WTC11 (cell line): Measurements from ENCODE around the gene XBP1. TPM values are rescaled to one million over a fixed set of nuclear protein-coding genes. Genes with fewer than 3 reads are reported as not detected.

Source experiments
- ATAC-seq: fragments of 200-7000 bp; cut with Tn5 transposase; 2 replicates; pipeline ENCODE4 v1.10.0; 2021; ENCODE audit warnings: mild to moderate bottlenecking, moderate library complexity
- CTCF ChIA-PET: fragments of 300-600 bp; sonication (Branson Sonifier 250); formaldehyde crosslinking; loops from one replicate; lab custom pipeline; 2021; ENCODE audit warnings: antibody characterized with exemption; lab: Charles Lee
- POLR2A ChIA-PET: fragments of 350-600 bp; sonication (Branson Sonifier 250); formaldehyde crosslinking; loops from one replicate; lab custom pipeline; 2021; ENCODE audit warnings: antibody characterized with exemption; lab: Charles Lee
- DNase-seq: peaks from one replicate; pipeline ENCODE4 v3.0.0; 2021; ENCODE audit warnings: low spot score
- H3K27ac Mint-ChIP-seq: 2 replicates; pipeline ENCODE4 v1.8.0; 2021; ENCODE audit warnings: mixed read lengths
- H3K27me3 Mint-ChIP-seq: 2 replicates; pipeline ENCODE4 v1.8.0; 2021; ENCODE audit warnings: low read depth, mild to moderate bottlenecking, moderate library complexity, mixed read lengths
- H3K36me3 Mint-ChIP-seq: 2 replicates; pipeline ENCODE4 v1.8.0; 2021; ENCODE audit warnings: mixed read lengths
- H3K4me1 Mint-ChIP-seq: 2 replicates; pipeline ENCODE4 v1.8.0; 2022; ENCODE audit warnings: mixed read lengths
- H3K4me3 Mint-ChIP-seq: 2 replicates; pipeline ENCODE4 v1.8.0; 2021; ENCODE audit warnings: mild to moderate bottlenecking, moderate library complexity, mixed read lengths
- H3K9me3 Mint-ChIP-seq: 2 replicates; pipeline ENCODE4 v1.8.0; 2021; ENCODE audit warnings: mixed read lengths
- CREB1 ChIP-seq: sonication (generic); formaldehyde crosslinking; IDR thresholded peaks from 2 replicates; pipeline ENCODE4 v1.8.0; 2023; ENCODE audit warnings: mild to moderate bottlenecking, missing genetic modification reagents
- CTCF ChIP-seq: fragments of 200-600 bp; IDR thresholded peaks from 2 replicates; pipeline ENCODE4 v1.8.0; 2022; ENCODE audit warnings: antibody characterized with exemption
- E2F5 ChIP-seq: sonication (generic); formaldehyde crosslinking; IDR thresholded peaks from 2 replicates; pipeline ENCODE4 v1.8.1; 2022; ENCODE audit warnings: mild to moderate bottlenecking, moderate library complexity, missing genetic modification reagents
- ETV6 ChIP-seq: sonication (generic); formaldehyde crosslinking; IDR thresholded peaks from 2 replicates; pipeline ENCODE4 v1.8.1; 2022; ENCODE audit warnings: mild to moderate bottlenecking, missing genetic modification reagents
- FOXK1 ChIP-seq: sonication (generic); formaldehyde crosslinking; IDR thresholded peaks from 2 replicates; pipeline ENCODE4 v1.8.0; 2022; ENCODE audit warnings: mild to moderate bottlenecking, moderate library complexity, missing genetic modification reagents
- HMGA2 ChIP-seq: fragments of 250-450 bp; sonication (Bioruptor Pico); IDR thresholded peaks from 2 replicates; pipeline ENCODE4 v1.4.0; 2021; ENCODE audit warnings: mild to moderate bottlenecking, moderate library complexity
- MAX ChIP-seq: sonication (generic); formaldehyde crosslinking; IDR thresholded peaks from 2 replicates; pipeline ENCODE4 v1.8.0; 2022; ENCODE audit warnings: mild to moderate bottlenecking, missing genetic modification reagents
- NR3C1 ChIP-seq: sonication (generic); formaldehyde crosslinking; conservative IDR thresholded peaks from 2 replicates; pipeline ENCODE4 v1.8.1; 2023; ENCODE audit warnings: low read depth, mild to moderate bottlenecking, missing genetic modification reagents
- RELA ChIP-seq: sonication (generic); formaldehyde crosslinking; IDR thresholded peaks from 2 replicates; pipeline ENCODE4 v1.8.1; 2022; ENCODE audit warnings: missing genetic modification reagents, mild to moderate bottlenecking, borderline replicate concordance
- RORB ChIP-seq: fragments of 250-450 bp; sonication (Bioruptor Pico); IDR thresholded peaks from 2 replicates; pipeline ENCODE4 v1.9.0; 2021; ENCODE audit warnings: mild to moderate bottlenecking
- TEAD4 ChIP-seq: sonication (generic); formaldehyde crosslinking; IDR thresholded peaks from 2 replicates; pipeline ENCODE4 v1.8.0; 2022; ENCODE audit warnings: mild to moderate bottlenecking, missing genetic modification reagents
- USF1 ChIP-seq: sonication (generic); formaldehyde crosslinking; IDR thresholded peaks from 2 replicates; pipeline ENCODE4 v1.8.0; 2022; ENCODE audit warnings: mild to moderate bottlenecking, missing genetic modification reagents
- ZMAT4 ChIP-seq: fragments of 250-450 bp; sonication (Bioruptor Pico); IDR thresholded peaks from 2 replicates; pipeline ENCODE4 v1.9.0; 2021; ENCODE audit warnings: mild to moderate bottlenecking
- ZNF219 ChIP-seq: sonication (generic); formaldehyde crosslinking; IDR thresholded peaks from 2 replicates; pipeline ENCODE4 v1.8.0; 2023; ENCODE audit warnings: missing genetic modification reagents, mild to moderate bottlenecking, borderline replicate concordance
- ZNF263 ChIP-seq: sonication (generic); formaldehyde crosslinking; IDR thresholded peaks from 2 replicates; pipeline ENCODE4 v1.8.1; 2022; ENCODE audit warnings: low read depth, mild to moderate bottlenecking, moderate library complexity, missing genetic modification reagents
- ZNF317 ChIP-seq: sonication (generic); formaldehyde crosslinking; IDR thresholded peaks from 2 replicates; pipeline ENCODE4 v1.8.1; 2023; ENCODE audit warnings: low read depth, mild to moderate bottlenecking, moderate library complexity, missing genetic modification reagents, borderline replicate concordance
- ZNF423 ChIP-seq: fragments of 250-450 bp; sonication (Bioruptor Pico); IDR thresholded peaks from 2 replicates; pipeline ENCODE4 v2.1.2; 2022; ENCODE audit warnings: mild to moderate bottlenecking, moderate library complexity
- total RNA-seq: library from RNA; stranded (reverse); gene quantifications from 3 replicates; pipeline ENCODE4 v1.2.3, GENCODE V29; 2021
- TF ChIP-seq, protein P1 (sequence below): fragments of 250-450 bp; sonication (Bioruptor Pico); IDR thresholded peaks from 2 replicates; pipeline ENCODE4 v1.9.0; 2021; ENCODE audit warnings: moderate library complexity, mild to moderate bottlenecking, inconsistent platforms, borderline replicate concordance
- TF ChIP-seq, protein P2 (sequence below): fragments of 250-450 bp; sonication (Bioruptor Pico); IDR thresholded peaks from 2 replicates; pipeline ENCODE4 v1.9.0; 2021; ENCODE audit warnings: mild to moderate bottlenecking, borderline replicate concordance
- TF ChIP-seq, protein P3 (sequence below): fragments of 250-450 bp; sonication (Bioruptor Pico); IDR thresholded peaks from 2 replicates; pipeline ENCODE4 v2.1.2; 2022; ENCODE audit warnings: mild to moderate bottlenecking, moderate library complexity
- TF ChIP-seq, protein P4 (sequence below): sonication (generic); formaldehyde crosslinking; IDR thresholded peaks from 2 replicates; pipeline ENCODE4 v1.8.1; 2023; ENCODE audit warnings: mild to moderate bottlenecking, missing genetic modification reagents, borderline replicate concordance

The XBP1 gene
- total RNA-seq, 1 experiment from 2014 or later = 127 TPM

GRCh38 chr22:28821452-28821851 lies 21.1 kb upstream of the XBP1 start (continued):
- TF ChIP-seq, protein P1, sequence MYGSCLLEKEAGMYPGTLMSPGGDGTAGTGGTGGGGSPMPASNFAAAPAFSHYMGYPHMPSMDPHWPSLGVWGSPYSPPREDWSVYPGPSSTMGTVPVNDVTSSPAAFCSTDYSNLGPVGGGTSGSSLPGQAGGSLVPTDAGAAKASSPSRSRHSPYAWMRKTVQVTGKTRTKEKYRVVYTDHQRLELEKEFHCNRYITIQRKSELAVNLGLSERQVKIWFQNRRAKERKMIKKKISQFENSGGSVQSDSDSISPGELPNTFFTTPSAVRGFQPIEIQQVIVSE (CRISPR knock-in tag) = no peak
- no peak for TF ChIP-seq ETV6 (CRISPR knock-in tag)
- TF ChIP-seq CTCF = no peak

GRCh38 chr22:28820885-28821284 lies 20.5 kb upstream of the XBP1 start:
- CTCF ChIA-PET = no interaction called here
- Mint-ChIP-seq H3K36me3 (0 out of 2 replicates have a peak, but pooled peaks cover 2% of the 10 kb centered on the region), H3K4me3 (no peak overlapping the region), H3K27ac (no peak overlapping the region), H3K9me3 (no peaks in the 10 kb centered on the region), H3K27me3 (no peaks in the 10 kb centered on the region), H3K4me1 (peaks cover 23% of the 10 kb centered on the region)
- no peak for ATAC-seq
- POLR2A ChIA-PET = interaction anchor here (0.6 kb wide), 1 partner anchor 62 kb away, joined by 4 read pairs; no protein-coding TSS in a partner anchor
- no peak for DNase-seq
- TF ChIP-seq, protein P2, sequence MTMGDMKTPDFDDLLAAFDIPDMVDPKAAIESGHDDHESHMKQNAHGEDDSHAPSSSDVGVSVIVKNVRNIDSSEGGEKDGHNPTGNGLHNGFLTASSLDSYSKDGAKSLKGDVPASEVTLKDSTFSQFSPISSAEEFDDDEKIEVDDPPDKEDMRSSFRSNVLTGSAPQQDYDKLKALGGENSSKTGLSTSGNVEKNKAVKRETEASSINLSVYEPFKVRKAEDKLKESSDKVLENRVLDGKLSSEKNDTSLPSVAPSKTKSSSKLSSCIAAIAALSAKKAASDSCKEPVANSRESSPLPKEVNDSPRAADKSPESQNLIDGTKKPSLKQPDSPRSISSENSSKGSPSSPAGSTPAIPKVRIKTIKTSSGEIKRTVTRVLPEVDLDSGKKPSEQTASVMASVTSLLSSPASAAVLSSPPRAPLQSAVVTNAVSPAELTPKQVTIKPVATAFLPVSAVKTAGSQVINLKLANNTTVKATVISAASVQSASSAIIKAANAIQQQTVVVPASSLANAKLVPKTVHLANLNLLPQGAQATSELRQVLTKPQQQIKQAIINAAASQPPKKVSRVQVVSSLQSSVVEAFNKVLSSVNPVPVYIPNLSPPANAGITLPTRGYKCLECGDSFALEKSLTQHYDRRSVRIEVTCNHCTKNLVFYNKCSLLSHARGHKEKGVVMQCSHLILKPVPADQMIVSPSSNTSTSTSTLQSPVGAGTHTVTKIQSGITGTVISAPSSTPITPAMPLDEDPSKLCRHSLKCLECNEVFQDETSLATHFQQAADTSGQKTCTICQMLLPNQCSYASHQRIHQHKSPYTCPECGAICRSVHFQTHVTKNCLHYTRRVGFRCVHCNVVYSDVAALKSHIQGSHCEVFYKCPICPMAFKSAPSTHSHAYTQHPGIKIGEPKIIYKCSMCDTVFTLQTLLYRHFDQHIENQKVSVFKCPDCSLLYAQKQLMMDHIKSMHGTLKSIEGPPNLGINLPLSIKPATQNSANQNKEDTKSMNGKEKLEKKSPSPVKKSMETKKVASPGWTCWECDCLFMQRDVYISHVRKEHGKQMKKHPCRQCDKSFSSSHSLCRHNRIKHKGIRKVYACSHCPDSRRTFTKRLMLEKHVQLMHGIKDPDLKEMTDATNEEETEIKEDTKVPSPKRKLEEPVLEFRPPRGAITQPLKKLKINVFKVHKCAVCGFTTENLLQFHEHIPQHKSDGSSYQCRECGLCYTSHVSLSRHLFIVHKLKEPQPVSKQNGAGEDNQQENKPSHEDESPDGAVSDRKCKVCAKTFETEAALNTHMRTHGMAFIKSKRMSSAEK (CRISPR knock-in tag) = no peak
- TF ChIP-seq, protein P3, sequence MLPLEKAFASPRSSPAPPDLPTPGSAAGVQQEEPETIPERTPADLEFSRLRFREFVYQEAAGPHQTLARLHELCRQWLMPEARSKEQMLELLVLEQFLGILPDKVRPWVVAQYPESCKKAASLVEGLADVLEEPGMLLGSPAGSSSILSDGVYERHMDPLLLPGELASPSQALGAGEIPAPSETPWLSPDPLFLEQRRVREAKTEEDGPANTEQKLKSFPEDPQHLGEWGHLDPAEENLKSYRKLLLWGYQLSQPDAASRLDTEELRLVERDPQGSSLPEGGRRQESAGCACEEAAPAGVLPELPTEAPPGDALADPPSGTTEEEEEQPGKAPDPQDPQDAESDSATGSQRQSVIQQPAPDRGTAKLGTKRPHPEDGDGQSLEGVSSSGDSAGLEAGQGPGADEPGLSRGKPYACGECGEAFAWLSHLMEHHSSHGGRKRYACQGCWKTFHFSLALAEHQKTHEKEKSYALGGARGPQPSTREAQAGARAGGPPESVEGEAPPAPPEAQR (CRISPR knock-in tag) = no peak
- TF ChIP-seq ZNF219 (no peak), RORB (no peak), TEAD4 (CRISPR knock-in tag) (no peak), ZNF317 (CRISPR knock-in tag) (no peak), E2F5 (CRISPR knock-in tag) (no peak), ZMAT4 (CRISPR knock-in tag) (no peak), ZNF263 (no peak), MAX (no peak), NR3C1 (no peak), HMGA2 (no peak), USF1 (no peak), ZNF423 (CRISPR knock-in tag) (no peak), FOXK1 (CRISPR knock-in tag) (no peak), CREB1 (CRISPR knock-in tag) (no peak), RELA (CRISPR knock-in tag) (no peak)
- TF ChIP-seq, protein P4, sequence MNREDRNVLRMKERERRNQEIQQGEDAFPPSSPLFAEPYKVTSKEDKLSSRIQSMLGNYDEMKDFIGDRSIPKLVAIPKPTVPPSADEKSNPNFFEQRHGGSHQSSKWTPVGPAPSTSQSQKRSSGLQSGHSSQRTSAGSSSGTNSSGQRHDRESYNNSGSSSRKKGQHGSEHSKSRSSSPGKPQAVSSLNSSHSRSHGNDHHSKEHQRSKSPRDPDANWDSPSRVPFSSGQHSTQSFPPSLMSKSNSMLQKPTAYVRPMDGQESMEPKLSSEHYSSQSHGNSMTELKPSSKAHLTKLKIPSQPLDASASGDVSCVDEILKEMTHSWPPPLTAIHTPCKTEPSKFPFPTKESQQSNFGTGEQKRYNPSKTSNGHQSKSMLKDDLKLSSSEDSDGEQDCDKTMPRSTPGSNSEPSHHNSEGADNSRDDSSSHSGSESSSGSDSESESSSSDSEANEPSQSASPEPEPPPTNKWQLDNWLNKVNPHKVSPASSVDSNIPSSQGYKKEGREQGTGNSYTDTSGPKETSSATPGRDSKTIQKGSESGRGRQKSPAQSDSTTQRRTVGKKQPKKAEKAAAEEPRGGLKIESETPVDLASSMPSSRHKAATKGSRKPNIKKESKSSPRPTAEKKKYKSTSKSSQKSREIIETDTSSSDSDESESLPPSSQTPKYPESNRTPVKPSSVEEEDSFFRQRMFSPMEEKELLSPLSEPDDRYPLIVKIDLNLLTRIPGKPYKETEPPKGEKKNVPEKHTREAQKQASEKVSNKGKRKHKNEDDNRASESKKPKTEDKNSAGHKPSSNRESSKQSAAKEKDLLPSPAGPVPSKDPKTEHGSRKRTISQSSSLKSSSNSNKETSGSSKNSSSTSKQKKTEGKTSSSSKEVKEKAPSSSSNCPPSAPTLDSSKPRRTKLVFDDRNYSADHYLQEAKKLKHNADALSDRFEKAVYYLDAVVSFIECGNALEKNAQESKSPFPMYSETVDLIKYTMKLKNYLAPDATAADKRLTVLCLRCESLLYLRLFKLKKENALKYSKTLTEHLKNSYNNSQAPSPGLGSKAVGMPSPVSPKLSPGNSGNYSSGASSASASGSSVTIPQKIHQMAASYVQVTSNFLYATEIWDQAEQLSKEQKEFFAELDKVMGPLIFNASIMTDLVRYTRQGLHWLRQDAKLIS (CRISPR knock-in tag) = no peak
- TF ChIP-seq, protein P1 (CRISPR knock-in tag) = no peak
